K562 (cell line): Measurements from ENCODE around the gene MAP3K7CL. TPM values are rescaled to one million over a fixed set of nuclear protein-coding genes. Genes with fewer than 3 reads are reported as not detected.

Experiments
- ATAC-seq: fragments of 200-7000 bp; cut with Tn5 transposase; 3 replicates; pipeline ENCODE4 v1.9.1; 2020; ENCODE audit warnings: moderate library complexity
- BruUV-seq: library from RNA; stranded (reverse); fragments of 400-500 nt; replicated peaks from 2 replicates; lab custom pipeline; 2021; lab: Mats Ljungman, UMichigan
- CTCF ChIA-PET: fragments of 300-600 bp; formaldehyde crosslinking; extraction: SDS; loops from one replicate; lab custom pipeline; 2021; ENCODE audit warnings: low intra/inter-chr PET ratio; lab: Yijun Ruan, JAX
- POLR2A ChIA-PET: fragments of 300-600, 350-650 bp; sonication (Branson Sonifier 250); formaldehyde crosslinking; extraction: SDS; loops from one replicate; lab custom pipeline; 2021; ENCODE audit warnings: antibody characterized with exemption, inconsistent platforms; lab: Yijun Ruan, JAX
- DNase-seq, 4 experiments: peaks; one replicate each; pipeline versions ENCODE4 v3.0.0 to v3.0.0-alpha.2; 2011 to 2018; ENCODE audit warnings: low spot score in 3 of 4, mixed read lengths in 3 of 4; ENCODE audit errors: extremely low read depth in 1 of 4
- FAIRE-seq: peaks from 2 replicates; lab custom pipeline; 2011; peaks lifted over from hg19 to GRCh38; lab: Jason Lieb, UNC
- H2AFZ ChIP-seq: 2 replicates; pipeline ENCODE4 v1.6.0; 2011; ENCODE audit warnings: low read depth, low read length, control low read depth, inconsistent platforms
- H3K27ac ChIP-seq: fragments of 200-600 bp; 3 replicates; pipeline ENCODE4 v1.8.0; 2011; ENCODE audit warnings: low read depth, mild to moderate bottlenecking, control low read depth, inconsistent platforms, low read length, moderate library complexity, mixed read lengths; ENCODE audit errors: extremely low read depth
- H3K27me3 ChIP-seq, 2 experiments: fragments of 300-600 bp in 1 of 2; 2 replicates in 1 of 2; 3 replicates in 1 of 2; pipeline versions ENCODE4 v1.6.0 to v1.8.0; 2011; ENCODE audit warnings: inconsistent platforms in 2 of 2, low read length in 2 of 2, mild to moderate bottlenecking in 1 of 2, mixed read lengths in 1 of 2, moderate library complexity in 1 of 2; ENCODE audit not compliant: control insufficient read depth in 2 of 2, insufficient read depth in 2 of 2
- H3K36me3 ChIP-seq: fragments of 300-600 bp; 3 replicates; pipeline ENCODE4 v1.8.0; 2011; ENCODE audit warnings: mild to moderate bottlenecking, low read length, inconsistent platforms; ENCODE audit not compliant: control insufficient read depth, insufficient read depth
- H3K4me1 ChIP-seq, 2 experiments: fragments of 200-600 bp in 1 of 2; replicated peaks in 1 of 2; 2 replicates in 1 of 2; 3 replicates in 1 of 2; pipeline versions ENCODE4 v1.5.1 to v1.8.0; 2011; ENCODE audit warnings: inconsistent platforms in 2 of 2, low read length in 2 of 2, mild to moderate bottlenecking in 1 of 2, mixed read lengths in 1 of 2, moderate library complexity in 1 of 2; ENCODE audit not compliant: control insufficient read depth in 2 of 2, insufficient read depth in 2 of 2
- H3K4me2 ChIP-seq: 2 replicates; pipeline ENCODE4 v1.6.1; 2011; ENCODE audit warnings: low read length, control low read depth, inconsistent platforms, mixed read lengths; ENCODE audit not compliant: insufficient read depth
- H3K4me3 ChIP-seq: fragments of 200-600 bp; sonication (generic), shearing (Covaris generic); 2 replicates; pipeline ENCODE4 v1.5.1; 2016; ENCODE audit warnings: control low read depth, inconsistent platforms
- H3K79me2 ChIP-seq: fragments of 200-600 bp; 3 replicates; pipeline ENCODE4 v1.8.0; 2011; ENCODE audit warnings: low read length, inconsistent platforms; ENCODE audit not compliant: control insufficient read depth, insufficient read depth
- H3K9ac ChIP-seq, 2 experiments: 2 replicates each; pipeline versions ENCODE4 v1.6.0 to v1.6.1; 2011; ENCODE audit warnings: low read depth in 2 of 2, low read length in 2 of 2, control low read depth in 1 of 2, inconsistent platforms in 1 of 2, mild to moderate bottlenecking in 1 of 2, mixed read lengths in 1 of 2; ENCODE audit not compliant: insufficient read depth in 1 of 2
- H3K9me1 ChIP-seq: one replicate; pipeline ENCODE4 v1.6.0; 2011; ENCODE audit warnings: inconsistent platforms, mild to moderate bottlenecking, low read length, moderate library complexity; ENCODE audit not compliant: control insufficient read depth, insufficient read depth
- H3K9me3 ChIP-seq: replicated peaks from 2 replicates; pipeline ENCODE4 v1.5.1; 2011; ENCODE audit warnings: low read depth, low read length, inconsistent platforms; ENCODE audit not compliant: control insufficient read depth, insufficient read depth
- H4K20me1 ChIP-seq: replicated peaks from 2 replicates; pipeline ENCODE4 v1.6.1; 2011; ENCODE audit warnings: low read length, inconsistent platforms, mixed read lengths; ENCODE audit not compliant: control insufficient read depth, insufficient read depth
- C11orf30 ChIP-seq: fragments of 450-650 bp; IDR thresholded peaks from 2 replicates; pipeline ENCODE4 v1.6.1; 2016; ENCODE audit warnings: low read depth, mild to moderate bottlenecking
- FOXP1 ChIP-seq: sonication (generic); formaldehyde crosslinking; IDR thresholded peaks from 2 replicates; pipeline ENCODE4 v1.8.0; 2022; ENCODE audit warnings: mild to moderate bottlenecking, missing genetic modification reagents
- MAZ ChIP-seq, 2 experiments: fragments of 450-650 bp in 1 of 2; sonication (generic) in 1 of 2; formaldehyde crosslinking; IDR thresholded peaks in 1 of 2; conservative IDR thresholded peaks in 1 of 2; 2 replicates each; pipeline versions ENCODE4 v1.4.0 to v1.5.0; 2020; ENCODE audit warnings: mild to moderate bottlenecking in 1 of 2, missing genetic modification reagents in 1 of 2
- SREBF1 ChIP-seq: fragments of 150-350 bp; IDR thresholded peaks from 2 replicates; pipeline ENCODE4 v1.6.1; 2014; ENCODE audit warnings: antibody characterized with exemption, low read depth, low read length, borderline replicate concordance
- TCF7L2 ChIP-seq: fragments of 150-350 bp; IDR thresholded peaks from 2 replicates; pipeline ENCODE4 v1.6.1; 2016; ENCODE audit warnings: low read depth, mild to moderate bottlenecking, low read length, moderate library complexity
- ZNF175 ChIP-seq: fragments of 200-800 bp; sonication (Bioruptor generic); IDR thresholded peaks from 2 replicates; pipeline ENCODE4 v1.6.1; 2016; ENCODE audit warnings: low read depth, mild to moderate bottlenecking, missing genetic modification characterization, missing compliant biosample characterization
- ZNF384 ChIP-seq: IDR thresholded peaks from 2 replicates; pipeline ENCODE4 v1.6.1; 2012; ENCODE audit warnings: low read depth, low read length, improper control_type of control experiment
- ZNF57 ChIP-seq: fragments of 450-650 bp; formaldehyde crosslinking; IDR thresholded peaks from 2 replicates; pipeline ENCODE4 v1.4.0; 2020; ENCODE audit warnings: mild to moderate bottlenecking, moderate library complexity
- WGBS: fragments of 100-300 bp; shearing (Covaris generic); methylation state at CpG from one replicate; pipeline ENCODE4 v1.1.6; 2016; ENCODE audit warnings: low coverage, mixed read lengths; ENCODE audit not compliant: insufficient coverage; ENCODE audit errors: missing lambda C conversion rate; 5-methylcytosine and 5-hydroxymethylcytosine counted together
- in situ Hi-C: fragments of 300-500 bp; cut with MboI; formaldehyde crosslinking; loops from 4 replicates; pipeline ENCODE4 v1.15.0; 2018; ENCODE audit warnings: inconsistent platforms, mixed read lengths
- intact Hi-C: fragments of 100-400 bp; cut with micrococcal nuclease; formaldehyde crosslinking; loops from 2 replicates; pipeline ENCODE4 v1.14.2; 2022
- polyA plus RNA-seq, 8 experiments: library from polyadenylated mRNA; depleted of rRNA in 4 of 8; stranded (reverse) in 5 of 8; unstranded in 3 of 8; fragments of >200 nt; fragmentation: Nextera tagmentation in 2 of 8; fragmentation: Illumina TruSeq in 1 of 8; extraction: Ambion mirVana in 2 of 8; extraction: Trizol in 1 of 8; gene quantifications; 2 replicates each; pipeline versions ENCODE4 v1.2.1 to v1.2.3, GENCODE V29; 2011 to 2014; ENCODE audit warnings: inconsistent platforms in 1 of 8, missing spikeins in 1 of 8
- total RNA-seq, 7 experiments: library from RNA; depleted of rRNA in 6 of 7; stranded (reverse); fragments of >200 nt in 6 of 7; fragmentation: Illumina TruSeq in 2 of 7; extraction: Trizol in 2 of 7; gene quantifications; 2 replicates each; pipeline versions ENCODE4 v1.2.1 to v1.2.3, GENCODE V29; 2011 to 2021; ENCODE audit warnings: low replicate concordance in 1 of 7
- TF ChIP-seq, protein P1 (sequence below): fragments of 450-650 bp; IDR thresholded peaks from one replicate; pipeline ENCODE4 v1.6.1; 2018; ENCODE audit warnings: mild to moderate bottlenecking, moderate library complexity; ENCODE audit not compliant: partially characterized antibody

The MAP3K7CL gene
- total and polyA plus RNA-seq, 9 of the 15 experiments (the other 6 are each of a cell fraction or from before 2014, with no cell fraction given) = 0.13 to 0.15 (median 0.14) TPM; not detected in 6

DNA sequence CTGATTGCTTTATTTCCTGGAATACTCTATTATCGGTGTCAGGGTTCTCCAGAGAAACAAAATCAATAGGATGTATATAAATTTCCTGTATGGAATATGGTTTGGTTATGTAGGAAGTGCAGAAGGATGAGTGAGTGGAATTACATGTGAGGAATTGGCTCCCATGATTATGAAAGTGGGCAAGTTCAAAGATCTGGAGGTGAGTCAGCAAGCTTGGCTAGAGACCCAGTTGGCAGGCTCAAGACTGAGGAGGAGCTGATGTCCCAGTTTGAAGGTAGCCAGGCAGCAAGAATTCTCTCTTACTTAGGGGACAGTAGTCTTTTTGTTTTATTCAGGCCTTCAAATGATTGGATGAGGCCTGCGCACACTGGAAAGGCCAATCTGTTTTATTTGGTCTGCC is 57.5 kb downstream of the MAP3K7CL start:
- Histone ChIP-seq H3K36me3 (no peaks in the 10 kb centered on the region), H3K4me3 (no peak overlapping the region), H4K20me1 (no peaks in the 10 kb centered on the region), H2AFZ (no peak overlapping the region), H3K27ac (no peak overlapping the region), H3K4me2 (no peak overlapping the region), H3K27me3 (peaks cover 4 to 5% of the 10 kb centered on the region in 2 experiments), H3K79me2 (no peaks in the 10 kb centered on the region)
- DNase-seq = no peak
- in situ Hi-C loops (no loop called here), intact Hi-C loops (no loop called here)
- CTCF ChIA-PET = no interaction called here
- BruUV-seq = no TSS peak
- no peak for FAIRE-seq
- POLR2A ChIA-PET = no interaction called here
- no peak for TF ChIP-seq ZNF57 (CRISPR knock-in tag)
- TF ChIP-seq C11orf30 = no peak
- TF ChIP-seq, all 486 proteins: peak for 0
- no peaks in the 10 kb centered on the region for H3K9me1 ChIP-seq
- 21% methylated on average over 2 of the region's 2 CpGs for WGBS
- no peaks in the 10 kb centered on the region for H3K4me1 ChIP-seq
- H3K9ac ChIP-seq = no peak overlapping the region
- ATAC-seq = no peak
- H3K9me3 ChIP-seq = no peaks in the 10 kb centered on the region

DNA sequence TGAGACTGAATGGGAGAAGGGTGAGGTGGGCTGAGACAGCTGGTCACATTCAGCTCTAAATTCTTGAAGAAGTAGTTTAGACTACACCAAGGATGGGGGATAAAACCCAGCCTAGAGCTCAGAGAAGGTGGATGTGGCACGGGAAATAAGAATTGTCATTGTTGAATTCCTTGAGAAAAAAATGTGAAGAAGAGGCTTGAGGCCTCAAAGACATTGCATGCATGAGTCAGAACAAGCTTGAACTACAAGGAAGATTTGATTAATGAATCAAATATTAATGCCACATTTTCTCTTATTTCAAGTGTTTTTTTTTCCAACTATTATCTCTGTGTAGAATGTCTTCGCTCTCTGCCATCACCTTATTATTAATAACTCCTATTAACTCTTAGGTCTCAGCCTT is 58.9 kb downstream of the MAP3K7CL start:
- H3K4me1 ChIP-seq = no peaks in the 10 kb centered on the region
- no peak overlapping the region for H3K27ac ChIP-seq
- no peak overlapping the region for H3K9ac ChIP-seq
- no peak overlapping the region for H3K4me2 ChIP-seq
- 3% methylated on average over 2 of the region's 2 CpGs for WGBS
- ChIA-PET POLR2A (interaction anchor here (0.7 kb wide), 1 partner anchor 435 kb away, joined by 3 read pairs; no protein-coding TSS in a partner anchor), CTCF (no interaction called here)
- no TSS peak for BruUV-seq
- no peak overlapping the region for H2AFZ ChIP-seq
- FAIRE-seq (no peak), ATAC-seq (no peak), DNase-seq (no peak)
- H3K79me2 ChIP-seq = no peaks in the 10 kb centered on the region
- H3K4me3 ChIP-seq = no peak overlapping the region
- TF ChIP-seq MAZ (CRISPR knock-in tag; conservative IDR thresholded peaks at IDR 0.05 in 1 of 2, IDR thresholded peaks at IDR 0.05 in 1 of 2) (no peak), TCF7L2 (no peak), SREBF1 (no peak), FOXP1 (CRISPR knock-in tag) (no peak), ZNF384 (no peak), ZNF175 (CRISPR knock-in tag) (no peak)
- TF ChIP-seq, protein P1, sequence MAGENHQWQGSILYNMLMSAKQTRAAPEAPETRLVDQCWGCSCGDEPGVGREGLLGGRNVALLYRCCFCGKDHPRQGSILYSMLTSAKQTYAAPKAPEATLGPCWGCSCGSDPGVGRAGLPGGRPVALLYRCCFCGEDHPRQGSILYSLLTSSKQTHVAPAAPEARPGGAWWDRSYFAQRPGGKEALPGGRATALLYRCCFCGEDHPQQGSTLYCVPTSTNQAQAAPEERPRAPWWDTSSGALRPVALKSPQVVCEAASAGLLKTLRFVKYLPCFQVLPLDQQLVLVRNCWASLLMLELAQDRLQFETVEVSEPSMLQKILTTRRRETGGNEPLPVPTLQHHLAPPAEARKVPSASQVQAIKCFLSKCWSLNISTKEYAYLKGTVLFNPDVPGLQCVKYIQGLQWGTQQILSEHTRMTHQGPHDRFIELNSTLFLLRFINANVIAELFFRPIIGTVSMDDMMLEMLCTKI = no peak
- intact Hi-C loops = no loop called here
- H3K36me3 ChIP-seq = no peaks in the 10 kb centered on the region
- H3K9me1 ChIP-seq = no peaks in the 10 kb centered on the region
- peaks cover 2 to 3% of the 10 kb centered on the region in 2 experiments; a peak in 2 of 5 replicates for H3K27me3 ChIP-seq
- H4K20me1 ChIP-seq = no peaks in the 10 kb centered on the region
- in situ Hi-C loops = no loop called here
- H3K9me3 ChIP-seq = no peaks in the 10 kb centered on the region
